Fibroblast of upper back skin (primary cell): ENCODE measurements around the gene GOLGA6L2.
"Not testable (repeated sequence)": the region's sequence is repeated elsewhere in the genome, so short reads cannot be mapped to it uniquely, and the experiment has no call there.

Experiments
- DNase-seq: peaks from one replicate; pipeline ENCODE4 v3.0.0-alpha.2; 2013

Gene GOLGA6L2, protein sequence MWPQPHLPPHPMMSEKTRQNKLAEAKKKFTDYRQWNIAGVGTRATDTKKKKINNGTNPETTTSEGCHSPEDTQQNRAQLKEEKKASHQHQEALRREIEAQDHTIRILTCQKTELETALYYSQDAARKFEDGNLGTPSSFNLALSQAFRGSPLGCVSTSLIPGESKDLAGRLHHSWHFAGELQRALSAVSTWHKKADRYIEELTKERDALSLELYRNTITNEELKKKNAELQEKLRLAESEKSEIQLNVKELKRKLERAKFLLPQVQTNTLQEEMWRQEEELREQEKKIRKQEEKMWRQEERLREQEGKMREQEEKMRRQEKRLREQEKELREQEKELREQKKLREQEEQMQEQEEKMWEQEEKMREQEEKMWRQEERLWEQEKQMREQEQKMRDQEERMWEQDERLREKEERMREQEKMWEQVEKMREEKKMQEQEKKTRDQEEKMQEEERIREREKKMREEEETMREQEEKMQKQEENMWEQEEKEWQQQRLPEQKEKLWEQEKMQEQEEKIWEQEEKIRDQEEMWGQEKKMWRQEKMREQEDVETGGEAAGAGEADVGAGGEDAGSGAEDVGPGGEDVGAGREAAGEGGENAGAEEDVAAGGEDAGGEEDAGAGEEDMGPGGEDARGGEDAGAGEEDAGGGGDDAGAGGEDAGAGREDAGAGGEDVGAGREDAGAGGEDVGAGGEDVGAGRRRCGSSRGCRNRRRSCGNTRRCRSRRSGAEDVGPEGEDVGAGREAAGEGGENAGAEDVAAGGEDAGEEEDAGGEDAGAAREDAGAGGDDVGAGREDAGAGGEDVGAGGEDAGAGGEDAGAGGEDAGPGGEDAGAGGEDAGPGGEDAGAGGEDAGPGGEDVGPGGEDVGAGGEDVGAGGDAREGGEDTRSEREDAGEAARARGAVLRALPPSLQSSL

DNA sequence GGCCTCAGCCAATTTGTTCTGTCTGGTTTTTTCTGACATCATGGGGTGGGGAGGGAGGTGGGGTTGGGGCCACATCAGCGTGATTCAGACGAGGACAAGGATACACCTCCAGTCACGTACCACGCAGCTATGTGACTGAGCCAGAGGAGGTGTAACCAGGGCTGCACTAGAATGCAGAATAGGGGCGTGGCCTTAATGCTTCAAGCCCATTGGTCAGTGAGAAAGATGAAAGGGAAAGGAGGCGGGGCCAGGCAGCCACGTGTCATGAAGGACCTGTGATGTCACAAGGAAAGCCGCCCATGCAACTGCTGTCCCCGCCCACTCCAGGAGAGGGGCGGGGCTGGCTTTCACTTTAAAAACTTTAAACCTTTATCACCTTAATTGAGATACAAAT lies at the start of gene GOLGA6L2:
TSS of gene GOLGA6L2 (minus strand) at position 137 of the 394 bp plus-strand sequence. CDS start at position 75, 62 bp downstream.
- no peak for DNase-seq

GRCh38 chr15:23484870-23485269 lies 37.8 kb upstream of the GOLGA6L2 start:
- DNase-seq, result no peak

DNA sequence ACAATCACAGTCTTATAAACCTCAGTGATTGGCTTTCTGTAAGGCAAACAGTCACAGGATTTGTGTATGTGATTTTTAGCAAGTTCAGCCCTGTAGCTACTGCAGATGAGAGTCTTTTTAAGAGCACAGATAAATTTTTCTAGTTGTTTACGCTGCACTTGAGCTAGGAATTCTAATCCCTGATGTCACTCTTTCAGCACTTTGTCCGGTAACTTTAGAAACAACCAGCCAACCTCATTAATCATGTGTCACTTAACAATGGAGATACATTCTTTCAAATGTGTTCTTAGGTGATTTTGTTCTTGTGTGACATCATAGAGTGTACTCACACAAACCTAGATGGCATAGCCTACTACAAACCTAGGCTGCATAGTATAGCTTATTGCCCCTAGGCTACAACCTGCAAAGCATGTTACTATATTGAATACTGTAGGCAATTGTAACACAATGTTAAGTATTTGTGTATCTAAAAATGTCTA lies 36.8 kb upstream of the GOLGA6L2 start:
- DNase-seq, result no peak

- DNase-seq, result no peak
Measured at GRCh38 chr15:23482764-23483489, 35.9 kb upstream of the GOLGA6L2 start.

DNA sequence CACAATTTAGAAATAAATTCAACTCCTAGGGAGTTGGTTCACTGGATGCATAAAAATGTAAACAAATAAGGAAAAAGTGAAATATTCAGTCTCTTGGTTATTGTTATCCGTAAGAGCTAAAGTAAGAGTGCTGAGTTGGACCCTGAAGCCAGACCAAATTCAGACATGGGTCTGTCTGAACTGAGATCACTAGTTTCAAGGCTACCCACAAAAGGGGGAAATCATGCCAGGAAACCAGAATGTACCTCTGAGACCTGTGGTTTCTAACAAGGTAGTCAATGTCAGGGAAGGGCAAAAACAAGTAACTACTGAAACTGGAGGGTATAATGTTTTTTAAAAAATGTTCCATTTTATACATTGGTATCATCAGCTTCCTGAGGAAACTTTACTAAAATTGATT lies 35.2 kb upstream of the GOLGA6L2 start:
- no peak for DNase-seq

DNA sequence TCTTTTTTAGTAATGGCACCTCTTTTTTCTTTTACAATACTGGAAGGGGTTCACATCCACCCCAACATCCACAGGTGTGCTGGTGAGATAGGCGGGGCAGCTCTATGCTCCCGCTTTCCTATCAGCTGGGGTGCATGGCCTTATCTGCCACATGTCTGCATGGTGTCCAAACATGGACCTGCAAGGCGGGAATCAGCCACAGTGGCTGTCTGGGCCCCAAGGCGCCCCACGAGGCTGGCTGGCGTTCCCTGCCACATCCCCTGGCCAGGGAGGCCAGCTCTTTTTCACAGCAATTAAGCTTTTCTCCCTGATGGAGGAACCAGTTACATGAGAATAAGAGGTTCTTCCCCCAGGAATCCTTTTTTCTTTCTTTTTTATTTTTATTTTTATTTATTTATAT lies 30.9 kb upstream of the GOLGA6L2 start:
- DNase-seq, result no peak

- DNase-seq, result no peak
Measured at GRCh38 chr15:23472678-23473077, 25.6 kb upstream of the GOLGA6L2 start.

GRCh38 chr15:23472033-23472432 lies 25.0 kb upstream of the GOLGA6L2 start:
- no peak for DNase-seq

GRCh38 chr15:23467110-23467600 lies 20.1 kb upstream of the GOLGA6L2 start:
- peak; percentile 7 for DNase-seq

DNA sequence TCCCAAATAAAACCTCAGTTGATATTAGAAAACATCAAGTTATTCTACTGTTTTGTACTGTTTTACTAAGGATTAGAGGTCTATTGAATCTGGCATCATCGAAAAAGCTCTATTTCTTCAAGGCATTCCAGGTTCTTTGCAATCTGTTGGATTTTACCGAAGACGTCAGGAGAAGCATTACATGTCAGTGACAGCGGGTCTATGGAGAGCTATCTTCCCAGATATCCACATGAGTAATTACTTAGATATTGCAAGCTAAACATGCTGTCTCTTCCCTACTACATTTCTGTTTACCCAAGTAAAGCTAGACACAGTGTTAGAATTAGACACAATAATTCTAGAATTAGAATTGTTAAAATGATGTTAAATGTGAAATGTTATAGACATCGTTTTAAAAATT lies 10.8 kb upstream of the GOLGA6L2 start:
- DNase-seq, result no peak

- DNase-seq, result no peak
Measured at GRCh38 chr15:23446215-23447106, 582 bp downstream of the GOLGA6L2 start.

- DNase-seq, result no peak
Measured at GRCh38 chr15:23444269-23444668, 2.8 kb downstream of the GOLGA6L2 start.

DNA sequence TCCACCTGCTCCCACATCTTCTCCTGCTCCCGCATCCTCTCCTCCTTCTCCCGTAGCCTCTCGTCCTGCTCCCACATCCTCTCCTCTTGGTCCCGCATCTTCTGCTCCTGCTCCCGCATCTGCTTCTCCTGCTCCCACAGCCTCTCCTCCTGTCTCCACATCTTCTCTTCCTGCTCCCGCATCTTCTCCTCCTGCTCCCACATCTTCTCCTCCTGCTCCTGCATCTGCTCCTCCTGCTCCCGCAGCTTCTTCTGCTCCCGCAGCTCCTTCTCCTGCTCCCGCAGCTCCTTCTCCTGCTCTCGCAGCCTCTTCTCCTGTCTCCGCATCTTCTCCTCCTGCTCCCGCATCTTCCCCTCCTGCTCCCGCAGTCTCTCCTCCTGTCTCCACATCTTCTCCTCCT lies 5.8 kb downstream of the GOLGA6L2 start:
- no peak for DNase-seq

DNA sequence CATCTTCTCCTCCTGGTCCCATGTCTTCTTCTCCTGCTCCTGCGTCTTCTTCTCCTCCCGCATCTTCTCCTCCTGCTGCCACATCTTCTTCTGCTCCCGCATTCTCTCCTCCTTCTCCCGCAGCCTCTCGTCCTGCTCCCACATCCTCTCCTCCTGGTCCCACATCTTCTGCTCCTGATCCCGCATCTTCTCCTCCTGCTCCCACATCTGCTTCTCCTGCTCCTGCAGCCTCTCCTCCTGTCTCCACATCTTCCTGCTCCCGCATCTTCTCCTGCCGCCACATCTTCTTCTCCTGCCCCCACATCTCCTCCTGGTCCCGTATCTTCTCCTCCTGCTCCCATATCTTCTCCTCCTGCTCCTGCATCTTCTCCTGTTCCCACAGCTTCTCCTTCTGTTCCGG lies 6.4 kb downstream of the GOLGA6L2 start:
- no peak for DNase-seq

GRCh38 chr15:23439513-23439912 lies 7.5 kb downstream of the GOLGA6L2 start:
- DNase-seq, result no peak

GRCh38 chr15:23438816-23439466 lies 8.1 kb downstream of the GOLGA6L2 start:
- no peak for DNase-seq

DNA sequence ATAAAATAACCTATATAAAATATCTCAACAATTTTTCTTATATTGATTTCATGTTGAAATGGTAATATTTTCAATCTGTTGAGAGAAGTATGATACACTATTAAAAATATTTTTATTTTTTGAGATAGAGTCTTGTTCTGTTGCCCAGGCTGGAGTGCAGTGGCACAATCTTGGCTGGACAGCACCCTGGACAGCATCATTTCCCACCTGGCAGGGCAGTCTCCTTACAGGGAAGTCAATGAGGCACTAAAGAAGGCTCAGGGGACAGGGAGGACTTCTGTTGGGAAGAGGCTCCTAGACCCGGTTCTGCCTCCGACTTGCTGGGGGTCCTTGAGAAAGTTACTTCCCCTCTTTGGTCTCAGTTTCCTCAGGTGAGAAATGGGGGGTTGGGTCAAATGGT lies 9.4 kb downstream of the GOLGA6L2 start:
- no peak for DNase-seq

- no peak for DNase-seq
Measured at GRCh38 chr15:23437146-23437545, 9.9 kb downstream of the GOLGA6L2 start.

DNA sequence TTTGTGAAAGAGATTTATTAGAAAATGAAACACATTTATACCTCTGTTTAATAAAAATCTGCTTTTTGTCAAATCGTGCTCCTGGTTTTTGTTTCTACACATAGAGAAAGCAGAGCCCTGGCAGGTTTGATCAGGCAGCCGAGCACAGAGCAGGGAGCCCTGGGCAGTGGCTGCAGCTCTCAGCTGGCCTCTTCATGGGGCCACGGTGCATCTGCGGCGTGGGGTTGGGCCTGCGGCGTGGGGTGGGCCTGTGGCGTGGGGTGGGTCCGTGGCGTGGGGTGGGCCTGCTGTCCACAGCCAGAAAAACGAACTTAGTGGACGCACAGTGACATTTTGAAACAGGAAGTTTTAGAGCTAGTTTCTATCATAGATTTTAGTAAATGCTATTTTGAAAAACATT lies 10.6 kb downstream of the GOLGA6L2 start:
- DNase-seq, result no peak

- not testable (repeated sequence) for DNase-seq
Measured at GRCh38 chr15:23434699-23435098, 12.3 kb downstream of the GOLGA6L2 start.

- DNase-seq, result not testable (repeated sequence)
Measured at GRCh38 chr15:23425327-23425726, 21.7 kb downstream of the GOLGA6L2 start.
